ENCODE results near the gene CAMK2B. TPM values are rescaled to one million over a fixed set of nuclear protein-coding genes. Genes with fewer than 3 reads are reported as not detected.

CAMK2B gene
- total RNA-seq = under 0.01 and 0.22 TPM in 2 replicates

DNA sequence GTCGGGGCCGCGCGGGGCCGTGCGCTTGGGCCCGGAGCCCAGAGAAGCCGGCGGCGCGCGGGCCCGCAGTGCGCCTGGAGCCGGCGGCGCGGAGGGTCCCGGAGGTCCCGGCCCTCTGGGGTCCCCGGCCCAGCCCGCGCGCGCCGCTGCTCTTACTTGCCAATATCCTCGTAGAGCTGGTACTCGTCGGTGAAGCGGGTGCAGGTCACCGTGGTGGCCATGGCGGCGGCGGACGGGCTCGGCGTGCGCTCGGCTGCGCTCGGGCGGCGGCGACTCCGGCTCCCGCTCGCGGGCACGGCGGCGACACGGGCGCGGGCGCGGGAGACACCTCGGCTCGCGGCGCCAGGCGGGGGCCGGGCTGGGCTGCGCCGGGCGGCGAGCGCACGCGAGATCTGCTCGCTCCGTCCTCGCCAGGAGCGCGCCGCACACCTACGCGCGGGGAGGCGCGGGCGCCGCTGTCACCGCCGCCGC lies at the start of gene CAMK2B:
TSS of gene CAMK2B (minus strand) at position 394 of the 471 bp plus-strand sequence. CDS start at position 221, 173 bp downstream.
- peak in 1 of 2 donors; percentile 16 for DNase-seq (ENCODE audit: low read depth in 2 of 2)

GRCh38 chr7:44374007-44374763 lies 48.8 kb upstream of the CAMK2B start:
- DNase-seq (ENCODE audit: low read depth in 2 of 2) = no peak

- no peak for DNase-seq (ENCODE audit: low read depth in 2 of 2)
Observed at GRCh38 chr7:44373418-44373740, 48.0 kb upstream of the CAMK2B start.

DNA sequence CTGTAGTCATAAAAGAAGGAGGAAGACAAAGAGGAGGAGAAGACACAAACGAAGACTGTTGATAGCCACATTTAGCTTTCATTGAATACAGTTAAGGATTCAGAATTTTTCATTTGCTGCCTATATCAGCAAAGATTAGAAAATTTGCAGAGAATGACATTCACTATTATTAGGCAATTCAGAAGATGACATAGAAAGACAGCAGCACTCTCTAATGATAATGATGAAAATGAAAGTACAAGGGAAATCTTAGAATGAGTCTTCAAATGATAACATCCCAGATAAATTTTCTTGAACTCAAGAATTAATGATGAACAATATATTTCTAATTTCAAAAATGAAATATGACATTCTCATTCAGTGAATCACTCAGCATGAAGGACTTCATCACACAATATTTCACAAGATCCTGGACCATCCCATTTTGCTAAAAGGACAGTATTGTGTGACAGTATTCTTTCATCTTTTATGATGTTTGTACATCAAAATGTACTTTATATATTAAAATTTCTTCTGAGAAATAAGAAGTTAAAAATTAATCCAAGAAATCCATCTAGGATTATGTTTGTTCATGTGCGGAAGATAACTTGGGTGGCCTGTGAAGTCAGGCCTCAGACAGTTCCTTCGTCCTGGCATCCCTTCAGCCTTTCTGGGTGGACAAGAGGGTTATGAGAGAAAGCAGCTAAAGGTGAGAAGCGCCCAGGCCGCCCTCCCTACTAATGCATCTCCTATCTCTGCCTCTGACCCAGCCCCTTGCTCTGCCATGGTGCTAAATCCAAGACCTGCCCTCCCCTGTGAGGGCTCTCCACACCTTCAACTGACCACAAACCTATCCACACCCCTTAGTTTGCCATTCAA lies 47.4 kb upstream of the CAMK2B start:
- no peak for DNase-seq (ENCODE audit: low read depth in 2 of 2)

DNA sequence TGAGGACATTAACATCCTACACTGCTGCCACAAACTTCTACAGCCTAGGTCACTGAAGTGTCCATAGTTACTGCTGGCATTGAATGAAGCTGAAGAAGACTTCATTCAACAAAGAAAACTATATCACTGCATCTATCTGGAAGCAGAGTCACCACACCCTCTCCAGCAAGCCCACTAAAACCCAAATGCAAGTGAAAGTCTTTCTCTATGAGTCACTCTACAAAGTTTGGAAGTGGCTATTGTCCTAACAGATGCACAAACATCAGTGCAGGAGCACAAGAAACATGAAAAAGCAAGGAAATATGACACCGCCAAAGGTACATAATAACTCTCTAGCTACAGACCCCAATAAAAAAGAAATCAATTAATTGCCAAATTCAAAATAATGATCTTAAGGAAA lies 43.5 kb upstream of the CAMK2B start:
- peak in 1 of 2 donors; percentile 37 for DNase-seq (ENCODE audit: low read depth in 2 of 2)

DNA sequence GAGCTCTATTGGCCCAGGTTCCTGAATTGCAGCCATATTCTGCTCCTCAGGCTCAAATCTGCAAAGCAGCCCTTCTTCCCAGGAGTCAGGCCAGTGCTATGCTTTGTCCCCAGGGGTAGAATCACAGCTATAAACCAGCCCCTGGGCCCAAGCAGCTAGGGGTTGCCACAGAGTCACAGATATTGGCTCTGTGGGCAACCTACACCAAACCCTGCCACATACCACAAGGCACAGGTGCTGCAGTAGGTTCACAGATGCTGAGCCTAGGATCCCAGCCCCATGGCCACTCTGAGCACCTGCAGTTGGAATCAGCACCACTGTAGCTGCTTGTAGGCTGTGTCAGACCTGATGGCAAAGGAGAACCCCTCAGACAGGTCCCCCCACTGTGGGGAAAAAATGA lies 43.1 kb upstream of the CAMK2B start:
- no peak for DNase-seq (ENCODE audit: low read depth in 2 of 2)

DNA sequence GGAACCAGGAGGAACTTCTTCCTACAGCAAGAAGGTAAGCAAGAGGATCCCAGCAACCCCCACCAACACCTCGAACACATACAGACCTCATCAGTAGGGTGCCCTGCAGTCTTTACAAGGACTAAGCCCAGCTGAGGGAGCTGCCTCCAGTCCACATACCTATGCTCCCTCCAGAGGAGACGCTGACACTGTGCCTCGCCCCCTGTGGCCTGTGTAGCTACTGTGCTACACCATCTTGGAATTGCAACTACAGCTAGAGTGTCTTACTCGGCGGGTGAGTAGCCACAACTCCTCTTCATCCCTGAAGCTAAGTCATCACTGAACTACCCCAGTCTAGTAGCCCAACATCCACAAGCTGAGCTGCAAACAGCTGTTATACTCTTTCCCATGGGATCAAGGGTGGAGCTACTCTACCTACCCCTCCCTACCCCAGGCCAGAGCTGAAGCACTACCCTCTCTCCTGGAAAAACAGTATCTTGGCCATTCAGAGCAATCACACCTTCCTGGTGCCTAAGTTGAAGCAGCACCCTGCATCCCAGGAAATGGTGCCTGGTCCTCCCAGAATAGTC lies 42.2 kb upstream of the CAMK2B start:
- no peak for DNase-seq (ENCODE audit: low read depth in 2 of 2)

- DNase-seq (ENCODE audit: low read depth in 2 of 2) = no peak
Observed at GRCh38 chr7:44366986-44367385, 41.6 kb upstream of the CAMK2B start.

GRCh38 chr7:44353668-44354067 lies 28.3 kb upstream of the CAMK2B start:
- DNase-seq (ENCODE audit: low read depth in 2 of 2) = no peak

- no peak for DNase-seq (ENCODE audit: low read depth in 2 of 2)
Observed at GRCh38 chr7:44348851-44349781, 23.7 kb upstream of the CAMK2B start.

GRCh38 chr7:44348300-44348699 lies 22.9 kb upstream of the CAMK2B start:
- peak; percentile 76 to 78 for DNase-seq (ENCODE audit: low read depth in 2 of 2)

- DNase-seq (ENCODE audit: low read depth in 2 of 2) = no peak
Observed at GRCh38 chr7:44347546-44348114, 22.2 kb upstream of the CAMK2B start.

GRCh38 chr7:44346063-44346462 lies 20.7 kb upstream of the CAMK2B start:
- no peak for DNase-seq (ENCODE audit: low read depth in 2 of 2)

GRCh38 chr7:44341401-44341800 lies 16.0 kb upstream of the CAMK2B start:
- DNase-seq (ENCODE audit: low read depth in 2 of 2) = no peak

GRCh38 chr7:44338600-44338999 lies 13.2 kb upstream of the CAMK2B start:
- DNase-seq (ENCODE audit: low read depth in 2 of 2) = no peak

- no peak for DNase-seq (ENCODE audit: low read depth in 2 of 2)
Observed at GRCh38 chr7:44336491-44336890, 11.1 kb upstream of the CAMK2B start.

- no peak for DNase-seq (ENCODE audit: low read depth in 2 of 2)
Observed at GRCh38 chr7:44335184-44335583, 9.8 kb upstream of the CAMK2B start.

GRCh38 chr7:44334734-44335097 lies 9.3 kb upstream of the CAMK2B start:
- no peak for DNase-seq (ENCODE audit: low read depth in 2 of 2)

GRCh38 chr7:44333911-44334733 lies 8.7 kb upstream of the CAMK2B start:
- DNase-seq (ENCODE audit: low read depth in 2 of 2) = no peak

DNA sequence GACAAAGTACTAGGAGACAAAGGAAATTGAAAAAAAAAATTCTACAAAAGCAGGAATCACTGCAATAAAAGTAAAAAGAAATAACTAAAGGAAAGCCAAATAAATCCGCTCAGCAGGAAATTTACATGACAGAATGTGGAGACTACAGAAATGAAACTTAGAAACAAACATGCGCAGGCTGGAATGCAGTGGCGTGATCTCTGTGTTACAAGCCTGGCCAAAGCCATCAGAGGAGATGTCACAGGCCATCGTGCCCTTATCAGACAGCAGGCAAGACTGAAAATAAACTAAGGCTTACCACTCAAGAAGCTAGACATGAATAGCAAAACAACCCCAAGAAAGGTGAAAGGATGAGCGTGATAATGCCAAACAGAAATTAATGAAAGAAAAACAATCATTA lies 6.3 kb upstream of the CAMK2B start:
- peak in 1 of 2 donors; percentile 36 for DNase-seq (ENCODE audit: low read depth in 2 of 2)
